Measurements from ENCODE around the gene ATAD5. TPM values are rescaled to one million over a fixed set of nuclear protein-coding genes. Genes with fewer than 3 reads are reported as not detected.

Gene ATAD5
- total and polyA plus RNA-seq, 2 of the 13 experiments (the other 11 are each of a cell fraction or from before 2014, with no cell fraction given): 1.8 to 10.7 TPM

DNA sequence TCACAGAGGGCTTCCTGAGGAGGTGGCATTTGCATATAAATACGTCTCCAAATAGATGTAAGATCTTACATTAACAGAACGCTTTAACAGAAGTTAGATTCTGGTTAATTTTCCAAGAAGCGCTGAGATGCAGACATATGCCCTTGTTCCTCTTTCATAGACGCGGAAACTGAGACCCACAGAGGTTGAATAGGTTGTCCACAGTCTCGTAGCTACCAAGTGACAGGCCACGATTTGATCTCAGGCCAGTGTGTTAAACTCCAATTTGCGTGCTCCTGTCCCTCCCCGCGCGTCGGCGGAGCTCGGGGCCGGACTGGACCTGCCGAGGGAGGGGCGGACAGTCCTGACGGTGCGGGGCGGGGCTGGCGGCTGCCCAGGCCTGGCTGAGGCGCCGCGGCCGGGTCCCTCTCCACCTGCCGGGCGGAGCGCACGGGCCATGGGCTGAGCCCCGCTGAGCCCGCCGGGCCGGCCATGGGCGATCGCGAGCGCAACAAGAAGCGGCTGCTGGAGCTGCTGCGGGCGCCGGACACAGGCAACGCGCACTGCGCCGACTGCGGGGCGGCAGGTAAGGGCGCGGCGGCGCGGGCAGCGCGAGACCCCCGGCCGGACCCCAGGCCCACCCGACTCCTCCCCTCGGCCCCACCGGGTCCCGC, 89.9 kb downstream of the ATAD5 start, which contains the start of gene ADAP2 (continued):
- TF ChIP-seq, protein P1, sequence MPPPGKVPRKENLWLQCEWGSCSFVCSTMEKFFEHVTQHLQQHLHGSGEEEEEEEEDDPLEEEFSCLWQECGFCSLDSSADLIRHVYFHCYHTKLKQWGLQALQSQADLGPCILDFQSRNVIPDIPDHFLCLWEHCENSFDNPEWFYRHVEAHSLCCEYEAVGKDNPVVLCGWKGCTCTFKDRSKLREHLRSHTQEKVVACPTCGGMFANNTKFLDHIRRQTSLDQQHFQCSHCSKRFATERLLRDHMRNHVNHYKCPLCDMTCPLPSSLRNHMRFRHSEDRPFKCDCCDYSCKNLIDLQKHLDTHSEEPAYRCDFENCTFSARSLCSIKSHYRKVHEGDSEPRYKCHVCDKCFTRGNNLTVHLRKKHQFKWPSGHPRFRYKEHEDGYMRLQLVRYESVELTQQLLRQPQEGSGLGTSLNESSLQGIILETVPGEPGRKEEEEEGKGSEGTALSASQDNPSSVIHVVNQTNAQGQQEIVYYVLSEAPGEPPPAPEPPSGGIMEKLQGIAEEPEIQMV (CRISPR knock-in tag; IDR thresholded peaks at IDR 0.05; ENCODE audit: low read depth): 0 out of 2 replicates have a peak, but pooled peaks have one; percentile 29
- TF ChIP-seq, protein P2, sequence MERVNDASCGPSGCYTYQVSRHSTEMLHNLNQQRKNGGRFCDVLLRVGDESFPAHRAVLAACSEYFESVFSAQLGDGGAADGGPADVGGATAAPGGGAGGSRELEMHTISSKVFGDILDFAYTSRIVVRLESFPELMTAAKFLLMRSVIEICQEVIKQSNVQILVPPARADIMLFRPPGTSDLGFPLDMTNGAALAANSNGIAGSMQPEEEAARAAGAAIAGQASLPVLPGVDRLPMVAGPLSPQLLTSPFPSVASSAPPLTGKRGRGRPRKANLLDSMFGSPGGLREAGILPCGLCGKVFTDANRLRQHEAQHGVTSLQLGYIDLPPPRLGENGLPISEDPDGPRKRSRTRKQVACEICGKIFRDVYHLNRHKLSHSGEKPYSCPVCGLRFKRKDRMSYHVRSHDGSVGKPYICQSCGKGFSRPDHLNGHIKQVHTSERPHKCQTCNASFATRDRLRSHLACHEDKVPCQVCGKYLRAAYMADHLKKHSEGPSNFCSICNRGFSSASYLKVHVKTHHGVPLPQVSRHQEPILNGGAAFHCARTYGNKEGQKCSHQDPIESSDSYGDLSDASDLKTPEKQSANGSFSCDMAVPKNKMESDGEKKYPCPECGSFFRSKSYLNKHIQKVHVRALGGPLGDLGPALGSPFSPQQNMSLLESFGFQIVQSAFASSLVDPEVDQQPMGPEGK (CRISPR knock-in tag; IDR thresholded peaks at IDR 0.05): peak; percentile 32; the same call in 1 of the 2 replicates
- TF ChIP-seq, protein P3, sequence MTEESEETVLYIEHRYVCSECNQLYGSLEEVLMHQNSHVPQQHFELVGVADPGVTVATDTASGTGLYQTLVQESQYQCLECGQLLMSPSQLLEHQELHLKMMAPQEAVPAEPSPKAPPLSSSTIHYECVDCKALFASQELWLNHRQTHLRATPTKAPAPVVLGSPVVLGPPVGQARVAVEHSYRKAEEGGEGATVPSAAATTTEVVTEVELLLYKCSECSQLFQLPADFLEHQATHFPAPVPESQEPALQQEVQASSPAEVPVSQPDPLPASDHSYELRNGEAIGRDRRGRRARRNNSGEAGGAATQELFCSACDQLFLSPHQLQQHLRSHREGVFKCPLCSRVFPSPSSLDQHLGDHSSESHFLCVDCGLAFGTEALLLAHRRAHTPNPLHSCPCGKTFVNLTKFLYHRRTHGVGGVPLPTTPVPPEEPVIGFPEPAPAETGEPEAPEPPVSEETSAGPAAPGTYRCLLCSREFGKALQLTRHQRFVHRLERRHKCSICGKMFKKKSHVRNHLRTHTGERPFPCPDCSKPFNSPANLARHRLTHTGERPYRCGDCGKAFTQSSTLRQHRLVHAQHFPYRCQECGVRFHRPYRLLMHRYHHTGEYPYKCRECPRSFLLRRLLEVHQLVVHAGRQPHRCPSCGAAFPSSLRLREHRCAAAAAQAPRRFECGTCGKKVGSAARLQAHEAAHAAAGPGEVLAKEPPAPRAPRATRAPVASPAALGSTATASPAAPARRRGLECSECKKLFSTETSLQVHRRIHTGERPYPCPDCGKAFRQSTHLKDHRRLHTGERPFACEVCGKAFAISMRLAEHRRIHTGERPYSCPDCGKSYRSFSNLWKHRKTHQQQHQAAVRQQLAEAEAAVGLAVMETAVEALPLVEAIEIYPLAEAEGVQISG (CRISPR knock-in tag; IDR thresholded peaks at IDR 0.05): 0 out of 2 replicates have a peak, but pooled peaks have one; percentile 28
- peak; percentile 84 for TF ChIP-seq ZNF777 (CRISPR knock-in tag; IDR thresholded peaks at IDR 0.05)
- no peak for TF ChIP-seq TOE1 (CRISPR knock-in tag; IDR thresholded peaks at IDR 0.05)
- TF ChIP-seq, protein P4, sequence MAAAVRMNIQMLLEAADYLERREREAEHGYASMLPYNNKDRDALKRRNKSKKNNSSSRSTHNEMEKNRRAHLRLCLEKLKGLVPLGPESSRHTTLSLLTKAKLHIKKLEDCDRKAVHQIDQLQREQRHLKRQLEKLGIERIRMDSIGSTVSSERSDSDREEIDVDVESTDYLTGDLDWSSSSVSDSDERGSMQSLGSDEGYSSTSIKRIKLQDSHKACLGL (CRISPR knock-in tag; IDR thresholded peaks at IDR 0.05): 0 out of 2 replicates have a peak, but pooled peaks have one; percentile 7
- no peak for TF ChIP-seq ZNF337 (CRISPR knock-in tag; IDR thresholded peaks at IDR 0.05; ENCODE audit: borderline replicate concordance, low read depth)
- no peak for TF ChIP-seq FOSL1 (CRISPR knock-in tag; IDR thresholded peaks at IDR 0.05; ENCODE audit: borderline replicate concordance)
- no peak for TF ChIP-seq ZNF652 (CRISPR knock-in tag; IDR thresholded peaks at IDR 0.05; ENCODE audit: borderline replicate concordance, low read depth)
- TF ChIP-seq, protein P5, sequence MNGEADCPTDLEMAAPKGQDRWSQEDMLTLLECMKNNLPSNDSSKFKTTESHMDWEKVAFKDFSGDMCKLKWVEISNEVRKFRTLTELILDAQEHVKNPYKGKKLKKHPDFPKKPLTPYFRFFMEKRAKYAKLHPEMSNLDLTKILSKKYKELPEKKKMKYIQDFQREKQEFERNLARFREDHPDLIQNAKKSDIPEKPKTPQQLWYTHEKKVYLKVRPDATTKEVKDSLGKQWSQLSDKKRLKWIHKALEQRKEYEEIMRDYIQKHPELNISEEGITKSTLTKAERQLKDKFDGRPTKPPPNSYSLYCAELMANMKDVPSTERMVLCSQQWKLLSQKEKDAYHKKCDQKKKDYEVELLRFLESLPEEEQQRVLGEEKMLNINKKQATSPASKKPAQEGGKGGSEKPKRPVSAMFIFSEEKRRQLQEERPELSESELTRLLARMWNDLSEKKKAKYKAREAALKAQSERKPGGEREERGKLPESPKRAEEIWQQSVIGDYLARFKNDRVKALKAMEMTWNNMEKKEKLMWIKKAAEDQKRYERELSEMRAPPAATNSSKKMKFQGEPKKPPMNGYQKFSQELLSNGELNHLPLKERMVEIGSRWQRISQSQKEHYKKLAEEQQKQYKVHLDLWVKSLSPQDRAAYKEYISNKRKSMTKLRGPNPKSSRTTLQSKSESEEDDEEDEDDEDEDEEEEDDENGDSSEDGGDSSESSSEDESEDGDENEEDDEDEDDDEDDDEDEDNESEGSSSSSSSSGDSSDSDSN (CRISPR knock-in tag; IDR thresholded peaks at IDR 0.05): peak; percentile 79; the same call in 1 of the 2 replicates
- TF ChIP-seq, protein P6, sequence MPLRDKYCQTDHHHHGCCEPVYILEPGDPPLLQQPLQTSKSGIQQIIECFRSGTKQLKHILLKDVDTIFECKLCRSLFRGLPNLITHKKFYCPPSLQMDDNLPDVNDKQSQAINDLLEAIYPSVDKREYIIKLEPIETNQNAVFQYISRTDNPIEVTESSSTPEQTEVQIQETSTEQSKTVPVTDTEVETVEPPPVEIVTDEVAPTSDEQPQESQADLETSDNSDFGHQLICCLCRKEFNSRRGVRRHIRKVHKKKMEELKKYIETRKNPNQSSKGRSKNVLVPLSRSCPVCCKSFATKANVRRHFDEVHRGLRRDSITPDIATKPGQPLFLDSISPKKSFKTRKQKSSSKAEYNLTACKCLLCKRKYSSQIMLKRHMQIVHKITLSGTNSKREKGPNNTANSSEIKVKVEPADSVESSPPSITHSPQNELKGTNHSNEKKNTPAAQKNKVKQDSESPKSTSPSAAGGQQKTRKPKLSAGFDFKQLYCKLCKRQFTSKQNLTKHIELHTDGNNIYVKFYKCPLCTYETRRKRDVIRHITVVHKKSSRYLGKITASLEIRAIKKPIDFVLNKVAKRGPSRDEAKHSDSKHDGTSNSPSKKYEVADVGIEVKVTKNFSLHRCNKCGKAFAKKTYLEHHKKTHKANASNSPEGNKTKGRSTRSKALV (CRISPR knock-in tag; IDR thresholded peaks at IDR 0.05): peak; percentile 75; the same call in 1 of the 2 replicates
- no peak for TF ChIP-seq ZMAT3 (CRISPR knock-in tag; conservative IDR thresholded peaks at IDR 0.05)
- TF ChIP-seq ZNF556 (CRISPR knock-in tag; IDR thresholded peaks at IDR 0.05; ENCODE audit: borderline replicate concordance): 0 out of 2 replicates have a peak, but pooled peaks have one; percentile 61
- TF ChIP-seq PAX8 (CRISPR knock-in tag; IDR thresholded peaks at IDR 0.05; ENCODE audit: borderline replicate concordance): 0 out of 2 replicates have a peak, but pooled peaks have one; percentile 61
- no peak for TF ChIP-seq POLR2G (IDR thresholded peaks at IDR 0.05; ENCODE audit: low read depth, low read length)
- TF ChIP-seq SPEN (CRISPR knock-in tag; IDR thresholded peaks at IDR 0.05; ENCODE audit: low read depth): 0 out of 2 replicates have a peak, but pooled peaks have one; percentile 20
- TF ChIP-seq RBFOX2 (IDR thresholded peaks at IDR 0.05; ENCODE audit: low read depth, low read length): 0 out of 2 replicates have a peak, but pooled peaks have one; percentile 26

All from HepG2 (cell line).